Right atrium auricular region (tissue), 2 donors: ENCODE results near the gene PRKCE. TPM values are rescaled to one million over a fixed set of nuclear protein-coding genes. Genes with fewer than 3 reads are reported as not detected.

Experiments used
- DNase-seq: peaks from one replicate; pipeline ENCODE4 v3.0.0-alpha.2; 2019; ENCODE audit warnings: low spot score
- H3K27ac ChIP-seq, 2 donors: fragments of 200-600 bp; sonication (generic); 1 replicate in 1 of 2; 2 replicates in 1 of 2; pipeline ENCODE4 v1.5.1; 2016 to 2019
- H3K27me3 ChIP-seq, 2 donors: fragments of 200-600 bp; sonication (generic); one replicate each; pipeline versions ENCODE4 v1.5.1 to v1.6.0; 2017 to 2019
- H3K36me3 ChIP-seq: fragments of 200-600 bp; sonication (generic); one replicate; pipeline ENCODE4 v1.5.1; 2016
- H3K4me1 ChIP-seq, 2 donors: fragments of 200-600 bp; sonication (generic); one replicate each; pipeline versions ENCODE4 v1.5.1 to v1.6.0; 2017 to 2019
- H3K4me3 ChIP-seq, 2 donors: fragments of 200-600 bp; sonication (generic); 1 replicate in 1 of 2; 2 replicates in 1 of 2; pipeline ENCODE4 v1.5.1; 2017 to 2019; ENCODE audit warnings: mild to moderate bottlenecking in 1 of 2, moderate library complexity in 1 of 2
- H3K9me3 ChIP-seq, 2 donors: fragments of 200-600 bp; sonication (generic); one replicate each; pipeline ENCODE4 v1.5.1; 2019
- CTCF ChIP-seq, 2 donors: fragments of 200-600 bp; sonication (generic); IDR thresholded peaks; one replicate each; pipeline ENCODE4 v1.5.1; 2019; ENCODE audit warnings: antibody characterized with exemption in 2 of 2
- total RNA-seq, 2 donors: library from RNA; depleted of rRNA; stranded (reverse); fragments of >200 nt; gene quantifications; one replicate each; pipeline ENCODE4 v1.1.0, GENCODE V29; 2016

Gene PRKCE
- total RNA-seq, 2 donors from 2014 or later = 7.2 to 11.8 TPM

GRCh38 chr2:46024146-46024779 is 372.8 kb downstream of the PRKCE start:
- Histone ChIP-seq H3K27me3 (no peaks in the 10 kb centered on the region), H3K36me3 (no peaks in the 10 kb centered on the region), H3K4me1 (peaks cover 0 to 4% of the 10 kb centered on the region in 2 donors), H3K27ac (no peak overlapping the region), H3K4me3 (no peak overlapping the region), H3K9me3 (no peaks in the 10 kb centered on the region)
- no peak for DNase-seq
- no peak for TF ChIP-seq CTCF (IDR thresholded peaks at IDR 0.05)

DNA sequence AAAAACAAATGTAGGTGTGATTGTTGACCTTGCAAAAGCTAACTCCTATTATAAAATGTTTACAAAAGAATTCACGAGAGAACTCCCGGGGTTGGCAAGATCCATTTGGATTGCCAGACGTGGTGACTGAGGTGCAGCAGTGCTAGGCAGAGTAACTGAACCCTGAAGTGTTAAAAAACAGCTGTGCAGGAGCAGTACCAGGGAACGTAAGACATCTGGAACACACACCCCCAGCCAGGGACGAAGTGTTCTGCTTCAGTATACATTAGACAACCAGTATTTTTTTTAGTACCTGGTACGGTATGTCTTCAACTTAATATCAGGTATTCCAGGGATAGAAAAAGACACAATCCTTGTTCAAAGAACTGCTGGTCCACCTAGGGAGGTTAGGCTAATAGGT is 373.6 kb downstream of the PRKCE start:
- Histone ChIP-seq H3K4me1 (peaks cover 0 to 6% of the 10 kb centered on the region in 2 donors), H3K27ac (no peak overlapping the region), H3K4me3 (no peak overlapping the region), H3K27me3 (no peaks in the 10 kb centered on the region), H3K9me3 (no peaks in the 10 kb centered on the region), H3K36me3 (no peaks in the 10 kb centered on the region)
- DNase-seq = no peak
- TF ChIP-seq CTCF (IDR thresholded peaks at IDR 0.05) = no peak

DNA sequence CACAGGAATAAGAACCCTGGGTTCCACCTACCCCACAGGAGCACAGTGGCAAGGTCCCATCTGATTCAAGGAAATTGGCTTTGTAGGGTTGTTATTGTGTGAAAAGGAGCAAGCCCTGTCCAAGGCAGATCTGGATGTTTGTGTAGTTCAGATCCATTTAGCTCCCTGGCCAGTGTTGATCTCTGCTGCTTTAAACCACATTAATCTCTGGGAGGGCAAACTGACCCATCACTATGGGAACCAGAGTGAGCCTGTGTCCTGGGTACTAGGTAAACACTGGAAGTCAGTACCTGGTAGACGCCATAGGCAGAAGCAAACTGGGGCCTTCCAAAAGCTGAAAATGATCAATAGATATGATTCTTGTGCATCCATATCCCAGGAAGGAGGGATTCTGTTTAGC is 374.2 kb downstream of the PRKCE start:
- Histone ChIP-seq H3K9me3 (no peaks in the 10 kb centered on the region), H3K36me3 (no peaks in the 10 kb centered on the region), H3K4me3 (no peak overlapping the region), H3K27ac (no peak overlapping the region), H3K27me3 (no peaks in the 10 kb centered on the region), H3K4me1 (peaks cover 0 to 6% of the 10 kb centered on the region in 2 donors)
- no peak for DNase-seq
- TF ChIP-seq CTCF (IDR thresholded peaks at IDR 0.05) = no peak

- Histone ChIP-seq H3K27ac (no peak overlapping the region), H3K36me3 (no peaks in the 10 kb centered on the region), H3K9me3 (no peaks in the 10 kb centered on the region), H3K27me3 (no peaks in the 10 kb centered on the region), H3K4me1 (peaks cover 0 to 10% of the 10 kb centered on the region in 2 donors), H3K4me3 (no peak overlapping the region)
- DNase-seq = no peak
- TF ChIP-seq CTCF (IDR thresholded peaks at IDR 0.05) = no peak
These were observed 375.0 kb downstream of the PRKCE start for GRCh38 chr2:46026431-46026830.

- peak in 1 of 2 donors; percentile 47 for TF ChIP-seq CTCF (IDR thresholded peaks at IDR 0.05)
- no peak for DNase-seq
- Histone ChIP-seq H3K4me1 (peaks cover 0 to 27% of the 10 kb centered on the region in 2 donors), H3K27ac (peak overlapping the region; percentile 29 to 56), H3K36me3 (no peaks in the 10 kb centered on the region), H3K27me3 (no peaks in the 10 kb centered on the region), H3K4me3 (no peak overlapping the region), H3K9me3 (no peaks in the 10 kb centered on the region)
These were observed 377.9 kb downstream of the PRKCE start for GRCh38 chr2:46029332-46029811.

DNA sequence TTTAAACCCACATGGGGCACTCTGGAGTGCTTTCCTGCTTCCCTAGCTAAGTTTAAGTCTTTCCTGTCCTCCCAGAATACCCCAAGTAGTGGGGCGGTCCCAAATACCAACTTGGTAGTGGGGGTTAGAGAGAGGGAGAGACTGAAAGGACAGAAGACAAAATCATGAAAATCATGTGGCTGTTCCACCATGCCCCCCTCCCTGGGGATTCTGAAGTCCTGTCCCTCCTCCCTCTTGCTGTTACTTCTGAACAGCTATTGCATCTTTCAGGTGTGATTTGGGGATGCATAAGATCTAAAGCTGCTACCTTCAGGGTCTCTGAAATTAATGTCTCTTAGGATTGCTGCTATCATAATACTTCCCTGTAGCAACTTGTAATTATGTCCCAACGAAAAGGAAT is 378.9 kb downstream of the PRKCE start:
- no peak for DNase-seq
- no peak for TF ChIP-seq CTCF (IDR thresholded peaks at IDR 0.05)
- H3K36me3 ChIP-seq = no peaks in the 10 kb centered on the region
- H3K27me3 ChIP-seq = no peaks in the 10 kb centered on the region
- no peak overlapping the region for H3K27ac ChIP-seq
- H3K4me1 ChIP-seq = peaks cover 0 to 36% of the 10 kb centered on the region in 2 donors
- H3K9me3 ChIP-seq = no peaks in the 10 kb centered on the region
- H3K4me3 ChIP-seq = no peak overlapping the region
